Measurements from ENCODE around the gene OGG1.
A peak's percentile ranks its signal among the peaks of the same experiment; 100 is the strongest.

The OGG1 gene

GRCh38 chr3:9778143-9779074 is 28.7 kb downstream of the OGG1 start:
- no peak overlapping the region for H3K4me3 ChIP-seq (ENCODE audit: low read depth, low read length)
- ChIA-PET CTCF (no interaction called here), POLR2A (interaction anchor here (0.8 to 1.7 kb wide), 2 partner anchors 8 to 14 kb away, joined by 3 to 9 read pairs; partner anchors contain the start of genes ARPC4 and TADA3)

GRCh38 chr3:9779075-9779593 is 29.4 kb downstream of the OGG1 start:
- POLR2A ChIA-PET = interaction anchor here (1.7 kb wide), 1 partner anchor 14 kb away, joined by 9 read pairs; the partner anchor contains the start of genes ARPC4 and TADA3
- TF ChIP-seq CTCF (IDR thresholded peaks at IDR 0.05; ENCODE audit: insufficient read depth, low read length, missing control alignments) = no peak
- DNase-seq (ENCODE audit: low read depth, low spot score) = no peak
- no peak overlapping the region for H3K4me3 ChIP-seq (ENCODE audit: low read depth, low read length)
- CTCF ChIA-PET = no interaction called here

More at GRCh38 chr3:9778143-9779074, 28.7 kb downstream of the OGG1 start:
- TF ChIP-seq CTCF (IDR thresholded peaks at IDR 0.05; ENCODE audit: insufficient read depth, low read length, missing control alignments) = no peak
- peak; percentile 16 for DNase-seq (ENCODE audit: low read depth, low spot score)

- CTCF ChIA-PET = interaction anchor here (1.5 to 2.0 kb wide), 2 partner anchors 8 to 11 kb away, joined by 3 to 7 read pairs; no protein-coding TSS in a partner anchor
- POLR2A ChIA-PET = no interaction called here
- no peak for DNase-seq (ENCODE audit: low read depth, low spot score)
- TF ChIP-seq CTCF (IDR thresholded peaks at IDR 0.05; ENCODE audit: insufficient read depth, low read length, missing control alignments) = no peak
- no peak overlapping the region for H3K4me3 ChIP-seq (ENCODE audit: low read depth, low read length)
These were observed 30.1 kb downstream of the OGG1 start for GRCh38 chr3:9779721-9780457.

- ChIA-PET POLR2A (interaction anchor here (0.8 kb wide), 1 partner anchor 12 kb away, joined by 3 read pairs; the partner anchor contains the start of genes ARPC4 and TADA3), CTCF (interaction anchor here (0.7 to 2.0 kb wide), 3 partner anchors 8 to 24 kb away, joined by 3 to 7 read pairs (median 3); no protein-coding TSS in a partner anchor)
- H3K4me3 ChIP-seq (ENCODE audit: low read depth, low read length) = no peak overlapping the region
- DNase-seq (ENCODE audit: low read depth, low spot score) = no peak
- TF ChIP-seq CTCF (IDR thresholded peaks at IDR 0.05; ENCODE audit: insufficient read depth, low read length, missing control alignments) = no peak
These were observed 30.7 kb downstream of the OGG1 start for GRCh38 chr3:9780458-9780812.

- DNase-seq (ENCODE audit: low read depth, low spot score) = no peak
- ChIA-PET CTCF (interaction anchor here (0.7 to 2.0 kb wide), 3 partner anchors 7 to 23 kb away, joined by 3 to 7 read pairs (median 3); no protein-coding TSS in a partner anchor), POLR2A (interaction anchor here (0.8 to 1.1 kb wide), 2 partner anchors 9 to 12 kb away, joined by 3 read pairs; partner anchors contain the start of genes ARPC4 and TADA3)
- no peak for TF ChIP-seq CTCF (IDR thresholded peaks at IDR 0.05; ENCODE audit: insufficient read depth, low read length, missing control alignments)
- no peak overlapping the region for H3K4me3 ChIP-seq (ENCODE audit: low read depth, low read length)
These were observed 31.2 kb downstream of the OGG1 start for GRCh38 chr3:9780910-9781309.
